SK-N-MC (cell line): ENCODE data around the gene HLA-DQA2.
"Not testable (repeated sequence)": the region's sequence is repeated elsewhere in the genome, so short reads cannot be mapped to it uniquely, and the experiment has no call there.

Experiments
- DNase-seq: peaks from one replicate; pipeline ENCODE4 v3.0.0-alpha.2; 2011; ENCODE audit warnings: low read depth, low spot score
- H3K27ac ChIP-seq: fragments of 200-600 bp; sonication (generic); 2 replicates; pipeline ENCODE4 v1.5.1; 2016; ENCODE audit warnings: mixed run types
- H3K36me3 ChIP-seq: fragments of 200-600 bp; sonication (generic); 2 replicates; pipeline ENCODE4 v1.6.1; 2017; ENCODE audit warnings: antibody characterized with exemption, low read length, mixed read lengths; ENCODE audit not compliant: insufficient read depth
- H3K4me3 ChIP-seq: fragments of 200-600 bp; sonication (generic); 2 replicates; pipeline ENCODE4 v1.5.1; 2016
- H3K9ac ChIP-seq: fragments of 200-600 bp; sonication (generic); 2 replicates; pipeline ENCODE4 v1.8.0; 2017; ENCODE audit warnings: mixed run types, mixed read lengths; ENCODE audit not compliant: insufficient read length
- H3K9me3 ChIP-seq: fragments of 200-600 bp; sonication (generic); 2 replicates; pipeline ENCODE4 v1.6.1; 2017; ENCODE audit warnings: low read depth, mild to moderate bottlenecking, antibody characterized with exemption, low read length, moderate library complexity, mixed read lengths
- EZH2 ChIP-seq: fragments of 200-600 bp; sonication (generic); IDR thresholded peaks from one replicate; pipeline ENCODE4 v1.6.1; 2017; ENCODE audit warnings: antibody characterized with exemption
- FOXP2 ChIP-seq: optimal IDR thresholded peaks from 2 replicates; pipeline ENCODE3; 2011; ENCODE audit warnings: mild to moderate bottlenecking, moderate library complexity; ENCODE audit not compliant: insufficient read depth; ENCODE audit errors: extremely low read length, control extremely low read depth
- POLR2AphosphoS5 ChIP-seq: IDR thresholded peaks from 2 replicates; pipeline ENCODE4 v1.6.1; 2012; ENCODE audit warnings: mild to moderate bottlenecking, low read depth, low read length, borderline replicate concordance

HLA-DQA2 gene

GRCh38 chr6:32763421-32763820 is 22.2 kb downstream of the HLA-DQA2 start, which contains the start of gene HLA-DQB2:
Gene HLA-DQB2 (minus strand): TSS chr6:32763532. CDS start chr6:32763470, 62 bp downstream.
- no peak within 1 kb of the TSS for H3K4me3 ChIP-seq
- TF ChIP-seq POLR2AphosphoS5 (no peak), EZH2 (no peak), FOXP2 (no peak)
- H3K27ac ChIP-seq: no peak within 1 kb of the TSS
- DNase-seq: no peak
- H3K9me3 ChIP-seq: no peaks in the 10 kb centered on the region
- H3K9ac ChIP-seq: no peak within 1 kb of the TSS
- H3K36me3 ChIP-seq: no peaks in the 10 kb centered on the region

DNA sequence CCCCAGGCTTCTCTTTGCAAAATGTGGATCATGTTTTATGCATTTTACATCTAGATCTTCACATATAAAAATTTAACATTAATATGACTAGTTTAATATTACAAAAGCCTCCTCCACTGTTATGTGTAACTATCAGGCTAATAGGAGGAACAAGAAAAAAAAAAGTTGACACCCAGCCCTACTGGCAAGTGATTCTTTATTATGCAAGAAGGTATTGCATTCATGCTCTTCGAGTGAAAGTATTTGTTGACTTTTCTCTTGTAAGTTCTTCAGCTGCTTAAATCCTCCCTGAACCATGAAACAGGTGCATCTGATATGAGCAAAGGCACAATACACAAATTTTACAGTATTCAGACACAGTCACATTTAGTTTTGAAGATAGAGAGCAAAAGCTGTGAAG is 22.9 kb downstream of the HLA-DQA2 start:
- no peak overlapping the region for H3K27ac ChIP-seq
- no peak overlapping the region for H3K4me3 ChIP-seq
- H3K36me3 ChIP-seq: no peaks in the 10 kb centered on the region
- DNase-seq: no peak
- no peaks in the 10 kb centered on the region for H3K9me3 ChIP-seq
- no peak overlapping the region for H3K9ac ChIP-seq
- no peak for TF ChIP-seq FOXP2
- no peak for TF ChIP-seq EZH2
- no peak for TF ChIP-seq POLR2AphosphoS5

DNA sequence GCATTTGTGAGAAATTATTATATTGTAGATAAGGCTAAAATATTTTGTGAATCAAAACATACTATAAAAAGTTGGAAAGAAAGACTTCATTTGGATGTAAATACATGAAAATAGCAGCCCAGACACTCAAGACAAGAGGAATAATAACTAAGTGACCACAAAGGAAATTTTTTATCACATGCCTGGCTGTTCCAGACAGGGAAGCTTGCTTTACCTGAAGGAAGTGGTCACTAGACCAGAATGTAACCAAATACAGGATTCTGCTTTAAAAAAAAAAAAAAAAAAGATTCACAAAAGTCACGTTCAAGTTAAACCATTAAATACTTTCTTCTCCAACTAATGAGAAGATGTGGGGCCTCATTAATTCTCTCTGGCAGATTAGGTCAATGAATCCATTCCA is 31.5 kb downstream of the HLA-DQA2 start:
- no peak for TF ChIP-seq POLR2AphosphoS5
- TF ChIP-seq FOXP2: no peak
- no peak for TF ChIP-seq EZH2
- H3K27ac ChIP-seq: no peak overlapping the region
- no peak overlapping the region for H3K9ac ChIP-seq
- no peak for DNase-seq
- H3K4me3 ChIP-seq: no peak overlapping the region
- H3K9me3 ChIP-seq: no peaks in the 10 kb centered on the region
- no peaks in the 10 kb centered on the region for H3K36me3 ChIP-seq

DNA sequence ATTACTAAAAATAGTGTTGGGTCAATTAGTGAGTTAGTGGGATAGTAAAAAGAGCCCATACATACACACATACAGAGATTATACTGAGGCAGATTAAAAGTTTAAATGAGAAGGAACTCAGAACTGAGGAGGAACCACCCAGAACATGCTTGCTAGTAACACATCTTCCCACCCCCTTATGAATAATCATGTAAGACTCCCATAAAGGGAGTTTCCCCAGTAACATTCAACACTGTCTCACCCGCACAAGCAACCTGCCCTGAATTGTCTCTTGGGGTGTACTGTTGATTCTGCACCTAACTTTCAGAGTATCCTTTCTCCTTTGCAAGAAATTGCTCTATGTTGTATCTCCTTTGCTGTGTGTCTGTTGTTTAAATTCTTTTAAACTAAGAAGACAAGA is 33.2 kb downstream of the HLA-DQA2 start:
- H3K36me3 ChIP-seq: no peaks in the 10 kb centered on the region
- no peak for DNase-seq
- TF ChIP-seq FOXP2 (no peak), POLR2AphosphoS5 (no peak), EZH2 (no peak)
- H3K9me3 ChIP-seq: no peaks in the 10 kb centered on the region
- H3K27ac ChIP-seq: no peak overlapping the region
- H3K9ac ChIP-seq: no peak overlapping the region
- no peak overlapping the region for H3K4me3 ChIP-seq

DNA sequence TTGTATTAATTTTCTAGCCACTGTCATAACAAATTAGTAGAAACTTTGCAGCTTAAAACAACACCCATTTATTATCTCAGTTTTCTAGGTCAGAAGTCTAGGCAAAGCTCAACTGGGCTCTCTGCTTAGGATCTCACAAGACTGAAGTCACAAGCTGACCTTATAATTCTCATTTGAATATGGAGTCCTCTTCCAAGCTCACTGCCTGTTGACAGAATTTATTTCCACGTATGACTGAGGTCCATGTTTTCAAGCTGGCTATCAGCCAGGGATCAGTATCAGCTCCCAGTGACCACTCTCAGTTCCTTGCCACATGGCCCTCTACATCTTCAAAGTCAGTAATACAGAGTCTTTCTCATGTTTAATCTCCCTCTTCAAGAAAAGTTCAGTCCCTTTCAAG is 33.9 kb downstream of the HLA-DQA2 start:
- Histone ChIP-seq H3K27ac (no peak overlapping the region), H3K4me3 (no peak overlapping the region), H3K36me3 (no peaks in the 10 kb centered on the region), H3K9ac (no peak overlapping the region), H3K9me3 (no peaks in the 10 kb centered on the region)
- TF ChIP-seq FOXP2: no peak
- no peak for TF ChIP-seq EZH2
- TF ChIP-seq POLR2AphosphoS5: no peak
- no peak for DNase-seq

DNA sequence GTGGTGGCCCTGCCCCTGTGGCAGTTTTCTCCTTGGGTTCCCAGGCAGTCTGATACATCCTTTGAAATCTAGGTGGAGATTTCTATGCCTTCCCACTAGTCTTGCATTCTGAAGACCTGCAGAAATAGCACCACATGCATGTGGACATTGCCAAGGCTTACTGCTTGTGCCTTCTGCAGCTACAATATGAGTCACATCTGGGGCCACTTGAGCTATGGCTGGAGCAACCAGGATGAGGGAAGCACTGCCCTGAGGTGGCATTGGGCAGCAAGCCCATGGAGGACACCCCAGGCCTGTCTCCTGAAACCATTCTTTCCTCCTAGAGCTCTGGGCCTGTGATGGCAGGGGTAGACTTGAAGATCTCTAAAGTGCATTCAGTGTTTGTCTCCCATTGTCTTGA is 37.8 kb downstream of the HLA-DQA2 start:
- Histone ChIP-seq H3K27ac (no peak overlapping the region), H3K9me3 (no peaks in the 10 kb centered on the region), H3K36me3 (no peaks in the 10 kb centered on the region), H3K4me3 (no peak overlapping the region), H3K9ac (no peak overlapping the region)
- TF ChIP-seq POLR2AphosphoS5 (no peak), FOXP2 (no peak), EZH2 (no peak)
- no peak for DNase-seq

- not testable (repeated sequence) for H3K9me3 ChIP-seq, H3K27ac ChIP-seq, H3K36me3 ChIP-seq, DNase-seq, H3K9ac ChIP-seq, H3K4me3 ChIP-seq
Measured at GRCh38 chr6:32782923-32783322, 41.7 kb downstream of the HLA-DQA2 start.

DNA sequence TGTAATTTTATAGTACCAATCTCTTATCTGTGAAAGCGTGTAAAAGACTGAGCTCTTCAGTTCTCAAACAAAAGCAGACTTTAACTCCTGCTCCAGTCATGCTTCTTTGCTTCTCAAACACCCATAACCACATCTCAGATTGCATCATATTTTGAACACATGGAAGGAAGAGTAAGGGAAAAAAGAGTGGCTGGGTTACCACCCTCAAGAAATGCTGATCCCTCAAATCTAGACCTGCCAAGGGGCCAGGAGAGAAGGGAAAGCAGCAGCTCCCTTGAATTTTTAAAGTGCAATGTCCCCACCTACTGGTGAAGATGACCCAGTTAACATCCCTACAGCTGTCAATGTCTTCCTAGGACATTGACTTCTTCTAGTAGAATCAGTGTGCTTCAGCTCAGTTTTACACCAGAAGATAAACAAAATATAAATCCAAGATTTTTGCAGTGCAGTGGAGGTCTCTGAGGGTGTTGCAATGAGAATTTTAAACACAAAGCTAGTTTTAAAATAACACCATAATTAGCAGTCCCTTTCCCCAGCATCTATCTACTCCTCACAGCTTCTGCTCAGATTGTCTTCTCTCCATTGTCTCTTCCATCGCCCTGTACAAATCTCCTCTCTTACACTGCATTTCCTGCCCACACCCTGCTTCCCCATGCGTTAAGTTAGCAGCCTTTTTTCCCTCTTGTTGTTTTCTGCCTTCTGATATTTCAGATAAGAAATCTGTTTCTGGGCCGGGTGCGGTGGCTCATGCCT is 44.8 kb downstream of the HLA-DQA2 start:
- Histone ChIP-seq H3K9ac (peak overlapping the region; percentile 24), H3K36me3 (no peaks in the 10 kb centered on the region), H3K4me3 (peak overlapping the region; percentile 31), H3K27ac (no peak overlapping the region), H3K9me3 (no peaks in the 10 kb centered on the region)
- peak; percentile 81 for DNase-seq
- no peak for TF ChIP-seq FOXP2
- TF ChIP-seq POLR2AphosphoS5: no peak; the same call in 1 of the 2 replicates
- no peak for TF ChIP-seq EZH2

- TF ChIP-seq POLR2AphosphoS5 (no peak), FOXP2 (no peak), EZH2 (no peak)
- H3K9ac ChIP-seq: no peak overlapping the region
- no peaks in the 10 kb centered on the region for H3K9me3 ChIP-seq
- H3K4me3 ChIP-seq: no peak overlapping the region
- H3K27ac ChIP-seq: no peak overlapping the region
- DNase-seq: no peak
- H3K36me3 ChIP-seq: no peaks in the 10 kb centered on the region
Measured at GRCh38 chr6:32790306-32790705, 49.1 kb downstream of the HLA-DQA2 start.
